ENCODE data around the gene TGFB2. TPM values are rescaled to one million over a fixed set of nuclear protein-coding genes. Genes with fewer than 3 reads are reported as not detected.

TGFB2 gene
- total RNA-seq, 4 donors from 2014 or later, result 4.9 to 43.2 (median 12.0) TPM

DNA sequence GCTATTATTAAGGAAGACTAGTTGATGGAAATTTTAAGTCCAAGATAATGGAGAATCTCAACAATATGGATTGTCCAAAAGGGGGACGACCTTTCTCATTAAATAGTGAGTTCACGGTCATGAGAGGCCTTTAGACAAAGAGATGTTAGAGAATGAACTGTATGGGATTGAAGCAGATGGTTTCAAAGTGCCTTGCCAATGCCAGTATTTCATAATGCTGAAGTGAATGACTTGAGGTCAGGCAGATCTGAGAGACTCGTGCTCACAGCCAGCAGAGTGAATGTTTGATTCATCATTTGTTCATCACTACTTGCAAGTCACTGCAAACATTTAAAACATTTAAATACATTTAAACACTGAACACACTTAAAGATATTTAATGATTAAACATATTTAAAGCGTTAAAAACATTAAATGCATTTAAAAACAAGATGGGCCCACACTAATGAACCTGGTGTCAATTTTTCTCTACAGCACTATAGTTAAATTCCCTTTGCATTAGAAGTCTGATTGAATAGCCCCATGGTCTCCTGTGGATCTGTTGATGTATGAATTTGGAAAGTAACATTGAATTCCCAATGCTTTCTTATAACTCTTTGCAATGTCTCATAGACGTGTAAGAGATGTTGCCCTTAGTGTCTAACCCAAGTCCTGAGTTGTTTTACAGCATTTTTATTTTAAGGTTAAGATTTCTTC is 80.7 kb downstream of the TGFB2 start:
- H3K4me3 ChIP-seq, result no peak overlapping the region
- no peaks in the 10 kb centered on the region for H3K4me1 ChIP-seq
- DNase-seq, result no peak
- no peak for TF ChIP-seq POLR2A (IDR thresholded peaks at IDR 0.05)
- TF ChIP-seq, protein P1, sequence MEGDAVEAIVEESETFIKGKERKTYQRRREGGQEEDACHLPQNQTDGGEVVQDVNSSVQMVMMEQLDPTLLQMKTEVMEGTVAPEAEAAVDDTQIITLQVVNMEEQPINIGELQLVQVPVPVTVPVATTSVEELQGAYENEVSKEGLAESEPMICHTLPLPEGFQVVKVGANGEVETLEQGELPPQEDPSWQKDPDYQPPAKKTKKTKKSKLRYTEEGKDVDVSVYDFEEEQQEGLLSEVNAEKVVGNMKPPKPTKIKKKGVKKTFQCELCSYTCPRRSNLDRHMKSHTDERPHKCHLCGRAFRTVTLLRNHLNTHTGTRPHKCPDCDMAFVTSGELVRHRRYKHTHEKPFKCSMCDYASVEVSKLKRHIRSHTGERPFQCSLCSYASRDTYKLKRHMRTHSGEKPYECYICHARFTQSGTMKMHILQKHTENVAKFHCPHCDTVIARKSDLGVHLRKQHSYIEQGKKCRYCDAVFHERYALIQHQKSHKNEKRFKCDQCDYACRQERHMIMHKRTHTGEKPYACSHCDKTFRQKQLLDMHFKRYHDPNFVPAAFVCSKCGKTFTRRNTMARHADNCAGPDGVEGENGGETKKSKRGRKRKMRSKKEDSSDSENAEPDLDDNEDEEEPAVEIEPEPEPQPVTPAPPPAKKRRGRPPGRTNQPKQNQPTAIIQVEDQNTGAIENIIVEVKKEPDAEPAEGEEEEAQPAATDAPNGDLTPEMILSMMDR (IDR thresholded peaks at IDR 0.05), result no peak
- no peaks in the 10 kb centered on the region for H3K27me3 ChIP-seq
- intact Hi-C loops (cut with DNase I; ENCODE audit: low total_unique reads), result no loop called here
- H3K9me3 ChIP-seq, result no peaks in the 10 kb centered on the region
- no peak overlapping the region for H3K27ac ChIP-seq
- H3K36me3 ChIP-seq, result no peaks in the 10 kb centered on the region

DNA sequence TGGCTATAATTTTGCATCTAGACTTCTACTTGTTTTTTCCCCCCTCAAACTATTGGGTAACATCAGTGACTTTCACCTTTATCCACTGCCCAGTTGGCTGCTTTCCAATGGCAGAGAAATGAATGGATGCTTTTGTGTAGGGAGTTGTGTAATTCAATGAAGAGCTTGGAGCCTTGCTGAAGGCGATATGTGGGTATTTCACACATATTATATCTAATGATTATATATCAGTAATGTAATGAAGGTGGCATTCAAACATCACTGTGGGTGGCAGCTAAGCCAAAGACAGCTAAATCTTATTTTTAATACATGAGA is 81.2 kb downstream of the TGFB2 start:
- Histone ChIP-seq H3K4me3 (no peak overlapping the region), H3K9me3 (no peaks in the 10 kb centered on the region), H3K36me3 (no peaks in the 10 kb centered on the region), H3K27me3 (no peaks in the 10 kb centered on the region), H3K4me1 (no peaks in the 10 kb centered on the region), H3K27ac (no peak overlapping the region)
- peak; percentile 23 to 30 for DNase-seq
- TF ChIP-seq, protein P1 (IDR thresholded peaks at IDR 0.05), result no peak
- no peak for TF ChIP-seq POLR2A (IDR thresholded peaks at IDR 0.05)
- intact Hi-C loops (cut with DNase I; ENCODE audit: low total_unique reads), result no loop called here

DNA sequence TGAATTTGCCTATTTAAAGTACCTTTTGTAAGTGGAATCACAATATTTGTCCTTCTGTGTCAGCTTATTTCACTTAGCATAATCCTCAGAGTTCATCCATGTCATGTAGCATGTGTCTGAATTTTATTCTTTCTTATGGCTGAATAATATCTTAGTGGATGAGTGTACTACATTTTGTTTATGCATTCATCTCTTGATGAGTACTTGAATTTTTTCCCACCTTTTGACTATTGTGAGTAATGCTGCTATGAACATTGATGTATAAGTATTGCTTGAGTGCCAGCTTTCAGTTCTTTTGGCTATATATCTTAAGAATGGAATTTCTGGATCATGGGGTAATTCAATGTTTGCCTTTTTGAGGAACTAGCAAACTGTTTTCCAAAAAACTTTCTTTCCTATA is 84.2 kb downstream of the TGFB2 start:
- TF ChIP-seq, protein P1 (IDR thresholded peaks at IDR 0.05), result no peak
- no peak for TF ChIP-seq POLR2A (IDR thresholded peaks at IDR 0.05)
- no peaks in the 10 kb centered on the region for H3K36me3 ChIP-seq
- no peaks in the 10 kb centered on the region for H3K9me3 ChIP-seq
- intact Hi-C loops (cut with DNase I; ENCODE audit: low total_unique reads), result no loop called here
- no peaks in the 10 kb centered on the region for H3K4me1 ChIP-seq
- no peak for DNase-seq
- no peak overlapping the region for H3K27ac ChIP-seq
- no peak overlapping the region for H3K4me3 ChIP-seq
- no peaks in the 10 kb centered on the region for H3K27me3 ChIP-seq

- H3K27me3 ChIP-seq, result no peaks in the 10 kb centered on the region
- DNase-seq, result no peak
- no peak overlapping the region for H3K4me3 ChIP-seq
- no peak for TF ChIP-seq POLR2A (IDR thresholded peaks at IDR 0.05)
- TF ChIP-seq, protein P1 (IDR thresholded peaks at IDR 0.05), result no peak
- H3K4me1 ChIP-seq, result no peaks in the 10 kb centered on the region
- H3K9me3 ChIP-seq, result no peaks in the 10 kb centered on the region
- H3K36me3 ChIP-seq, result no peaks in the 10 kb centered on the region
- intact Hi-C loops (cut with DNase I; ENCODE audit: low total_unique reads), result no loop called here
- no peak overlapping the region for H3K27ac ChIP-seq
These were observed 85.2 kb downstream of the TGFB2 start for GRCh38 chr1:218430346-218430745.

DNA sequence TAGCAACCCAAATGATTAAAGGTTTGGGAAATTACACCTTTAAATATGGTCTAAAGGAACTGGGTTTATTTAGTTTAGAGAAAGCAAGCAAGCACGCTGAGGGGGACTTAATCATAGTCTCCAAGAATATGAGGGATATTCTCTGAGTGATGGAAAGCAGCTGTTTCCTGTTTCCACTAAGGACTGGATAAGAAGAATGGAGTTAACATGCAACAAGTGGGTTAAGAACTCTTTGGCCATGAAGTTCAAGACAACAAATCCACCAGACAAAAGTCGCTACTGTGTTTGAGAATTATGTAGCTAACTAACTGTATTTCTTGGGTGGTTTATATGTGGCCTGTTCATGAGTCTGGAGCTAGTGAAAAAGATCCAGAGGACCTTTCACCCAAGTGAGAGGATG is 85.7 kb downstream of the TGFB2 start:
- TF ChIP-seq POLR2A (IDR thresholded peaks at IDR 0.05), result no peak
- TF ChIP-seq, protein P1 (IDR thresholded peaks at IDR 0.05), result no peak
- no peak overlapping the region for H3K4me3 ChIP-seq
- H3K9me3 ChIP-seq, result no peaks in the 10 kb centered on the region
- H3K27ac ChIP-seq, result no peak overlapping the region
- H3K36me3 ChIP-seq, result no peaks in the 10 kb centered on the region
- no peak for DNase-seq
- H3K27me3 ChIP-seq, result no peaks in the 10 kb centered on the region
- no peaks in the 10 kb centered on the region for H3K4me1 ChIP-seq
- intact Hi-C loops (cut with DNase I; ENCODE audit: low total_unique reads), result no loop called here

All from uterus (tissue), 4 donors.